ENCODE measurements around the gene TGOLN2. TPM values are rescaled to one million over a fixed set of nuclear protein-coding genes. Genes with fewer than 3 reads are reported as not detected.

TGOLN2 gene
- total and polyA plus RNA-seq, 2 of the 13 experiments (the other 11 are each of a cell fraction or from before 2014, with no cell fraction given), result 99.6 to 155 TPM

DNA sequence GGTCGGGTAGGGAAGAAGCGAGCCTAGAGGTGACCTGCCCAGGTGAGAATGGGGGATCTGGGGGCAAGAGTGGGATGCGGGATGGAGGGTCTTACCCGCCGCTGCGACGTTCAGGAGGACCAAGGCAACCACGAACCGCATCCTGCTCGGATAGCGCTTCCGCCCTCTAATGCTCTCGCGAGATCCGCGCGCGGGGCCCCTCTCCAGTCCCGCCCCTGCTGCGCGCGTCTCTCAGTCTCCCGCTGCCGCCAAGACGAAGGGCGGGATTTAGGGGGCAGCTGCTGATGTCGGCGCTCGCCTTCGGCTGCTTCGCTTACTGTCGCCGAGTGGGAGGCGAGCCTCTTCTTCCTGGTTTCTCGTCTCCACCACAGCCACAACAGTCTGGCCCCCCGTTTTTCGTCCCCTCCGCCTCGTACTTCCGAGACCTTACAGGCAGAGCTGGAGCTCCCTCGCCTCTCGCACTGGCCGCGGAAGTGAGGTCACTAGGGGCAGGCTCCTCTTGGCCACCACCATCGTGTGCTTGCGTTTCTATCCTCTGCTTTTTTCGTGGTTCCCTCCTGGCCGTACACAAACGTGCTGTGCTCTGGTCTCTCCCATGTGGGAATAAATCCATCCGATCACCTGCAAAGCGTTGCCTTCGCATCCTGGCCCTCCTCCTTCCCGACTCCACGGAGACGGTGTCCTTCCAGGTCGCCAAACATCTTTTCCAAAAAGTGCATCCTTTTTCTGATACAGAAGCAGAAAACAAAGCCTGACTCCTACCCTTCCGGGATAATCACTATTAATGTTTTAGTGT, at the start of gene TGOLN2 (continued):
- TF ChIP-seq, protein P1, sequence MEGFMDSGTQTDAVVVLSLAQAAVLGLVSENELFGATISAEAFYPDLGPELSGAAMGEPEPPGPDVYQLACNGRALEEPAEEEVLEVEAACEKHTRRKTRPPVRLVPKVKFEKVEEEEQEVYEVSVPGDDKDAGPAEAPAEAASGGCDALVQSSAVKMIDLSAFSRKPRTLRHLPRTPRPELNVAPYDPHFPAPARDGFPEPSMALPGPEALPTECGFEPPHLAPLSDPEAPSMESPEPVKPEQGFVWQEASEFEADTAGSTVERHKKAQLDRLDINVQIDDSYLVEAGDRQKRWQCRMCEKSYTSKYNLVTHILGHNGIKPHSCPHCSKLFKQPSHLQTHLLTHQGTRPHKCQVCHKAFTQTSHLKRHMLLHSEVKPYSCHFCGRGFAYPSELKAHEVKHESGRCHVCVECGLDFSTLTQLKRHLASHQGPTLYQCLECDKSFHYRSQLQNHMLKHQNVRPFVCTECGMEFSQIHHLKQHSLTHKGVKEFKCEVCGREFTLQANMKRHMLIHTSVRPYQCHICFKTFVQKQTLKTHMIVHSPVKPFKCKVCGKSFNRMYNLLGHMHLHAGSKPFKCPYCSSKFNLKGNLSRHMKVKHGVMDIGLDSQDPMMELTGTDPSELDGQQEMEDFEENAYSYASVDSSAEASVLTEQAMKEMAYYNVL (CRISPR knock-in tag; IDR thresholded peaks at IDR 0.05; ENCODE audit: borderline replicate concordance), result peak; percentile 80; the same call in 1 of the 2 replicates
- TF ChIP-seq ZC3H13 (CRISPR knock-in tag; IDR thresholded peaks at IDR 0.05) (peak; percentile 73; the same call in 1 of the 2 replicates), BORCS8-MEF2B (CRISPR knock-in tag; IDR thresholded peaks at IDR 0.05) (peak; percentile 96), BCL6 (CRISPR knock-in tag; IDR thresholded peaks at IDR 0.05) (peak; percentile 74), NONO (IDR thresholded peaks at IDR 0.05) (no peak), NONO (CRISPR knock-in tag; conservative IDR thresholded peaks at IDR 0.05) (peak; percentile 77), TMF1 (CRISPR knock-in tag; IDR thresholded peaks at IDR 0.05; ENCODE audit: low read depth) (peak; percentile 88; the same call in 1 of the 2 replicates), ZNF530 (CRISPR knock-in tag; IDR thresholded peaks at IDR 0.05; ENCODE audit: low read depth) (no peak), DR1 (CRISPR knock-in tag; IDR thresholded peaks at IDR 0.05) (peak; percentile 97), TOPORS (CRISPR knock-in tag; IDR thresholded peaks at IDR 0.05) (peak; percentile 91), ZSCAN30 (CRISPR knock-in tag; IDR thresholded peaks at IDR 0.05) (0 out of 2 replicates have a peak, but pooled peaks have one; percentile 74), ZNF3 (CRISPR knock-in tag; IDR thresholded peaks at IDR 0.05) (0 out of 2 replicates have a peak, but pooled peaks have one; percentile 52), NFIC (IDR thresholded peaks at IDR 0.05; ENCODE audit: low read length) (peak; percentile 73; the same call in 1 of the 2 replicates)
- TF ChIP-seq, protein P2, sequence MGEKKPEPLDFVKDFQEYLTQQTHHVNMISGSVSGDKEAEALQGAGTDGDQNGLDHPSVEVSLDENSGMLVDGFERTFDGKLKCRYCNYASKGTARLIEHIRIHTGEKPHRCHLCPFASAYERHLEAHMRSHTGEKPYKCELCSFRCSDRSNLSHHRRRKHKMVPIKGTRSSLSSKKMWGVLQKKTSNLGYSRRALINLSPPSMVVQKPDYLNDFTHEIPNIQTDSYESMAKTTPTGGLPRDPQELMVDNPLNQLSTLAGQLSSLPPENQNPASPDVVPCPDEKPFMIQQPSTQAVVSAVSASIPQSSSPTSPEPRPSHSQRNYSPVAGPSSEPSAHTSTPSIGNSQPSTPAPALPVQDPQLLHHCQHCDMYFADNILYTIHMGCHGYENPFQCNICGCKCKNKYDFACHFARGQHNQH (CRISPR knock-in tag; IDR thresholded peaks at IDR 0.05), result peak; percentile 92
- TF ChIP-seq, protein P3, sequence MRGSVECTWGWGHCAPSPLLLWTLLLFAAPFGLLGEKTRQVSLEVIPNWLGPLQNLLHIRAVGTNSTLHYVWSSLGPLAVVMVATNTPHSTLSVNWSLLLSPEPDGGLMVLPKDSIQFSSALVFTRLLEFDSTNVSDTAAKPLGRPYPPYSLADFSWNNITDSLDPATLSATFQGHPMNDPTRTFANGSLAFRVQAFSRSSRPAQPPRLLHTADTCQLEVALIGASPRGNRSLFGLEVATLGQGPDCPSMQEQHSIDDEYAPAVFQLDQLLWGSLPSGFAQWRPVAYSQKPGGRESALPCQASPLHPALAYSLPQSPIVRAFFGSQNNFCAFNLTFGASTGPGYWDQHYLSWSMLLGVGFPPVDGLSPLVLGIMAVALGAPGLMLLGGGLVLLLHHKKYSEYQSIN (CRISPR knock-in tag; IDR thresholded peaks at IDR 0.05; ENCODE audit: borderline replicate concordance), result no peak
- TF ChIP-seq, protein P4, sequence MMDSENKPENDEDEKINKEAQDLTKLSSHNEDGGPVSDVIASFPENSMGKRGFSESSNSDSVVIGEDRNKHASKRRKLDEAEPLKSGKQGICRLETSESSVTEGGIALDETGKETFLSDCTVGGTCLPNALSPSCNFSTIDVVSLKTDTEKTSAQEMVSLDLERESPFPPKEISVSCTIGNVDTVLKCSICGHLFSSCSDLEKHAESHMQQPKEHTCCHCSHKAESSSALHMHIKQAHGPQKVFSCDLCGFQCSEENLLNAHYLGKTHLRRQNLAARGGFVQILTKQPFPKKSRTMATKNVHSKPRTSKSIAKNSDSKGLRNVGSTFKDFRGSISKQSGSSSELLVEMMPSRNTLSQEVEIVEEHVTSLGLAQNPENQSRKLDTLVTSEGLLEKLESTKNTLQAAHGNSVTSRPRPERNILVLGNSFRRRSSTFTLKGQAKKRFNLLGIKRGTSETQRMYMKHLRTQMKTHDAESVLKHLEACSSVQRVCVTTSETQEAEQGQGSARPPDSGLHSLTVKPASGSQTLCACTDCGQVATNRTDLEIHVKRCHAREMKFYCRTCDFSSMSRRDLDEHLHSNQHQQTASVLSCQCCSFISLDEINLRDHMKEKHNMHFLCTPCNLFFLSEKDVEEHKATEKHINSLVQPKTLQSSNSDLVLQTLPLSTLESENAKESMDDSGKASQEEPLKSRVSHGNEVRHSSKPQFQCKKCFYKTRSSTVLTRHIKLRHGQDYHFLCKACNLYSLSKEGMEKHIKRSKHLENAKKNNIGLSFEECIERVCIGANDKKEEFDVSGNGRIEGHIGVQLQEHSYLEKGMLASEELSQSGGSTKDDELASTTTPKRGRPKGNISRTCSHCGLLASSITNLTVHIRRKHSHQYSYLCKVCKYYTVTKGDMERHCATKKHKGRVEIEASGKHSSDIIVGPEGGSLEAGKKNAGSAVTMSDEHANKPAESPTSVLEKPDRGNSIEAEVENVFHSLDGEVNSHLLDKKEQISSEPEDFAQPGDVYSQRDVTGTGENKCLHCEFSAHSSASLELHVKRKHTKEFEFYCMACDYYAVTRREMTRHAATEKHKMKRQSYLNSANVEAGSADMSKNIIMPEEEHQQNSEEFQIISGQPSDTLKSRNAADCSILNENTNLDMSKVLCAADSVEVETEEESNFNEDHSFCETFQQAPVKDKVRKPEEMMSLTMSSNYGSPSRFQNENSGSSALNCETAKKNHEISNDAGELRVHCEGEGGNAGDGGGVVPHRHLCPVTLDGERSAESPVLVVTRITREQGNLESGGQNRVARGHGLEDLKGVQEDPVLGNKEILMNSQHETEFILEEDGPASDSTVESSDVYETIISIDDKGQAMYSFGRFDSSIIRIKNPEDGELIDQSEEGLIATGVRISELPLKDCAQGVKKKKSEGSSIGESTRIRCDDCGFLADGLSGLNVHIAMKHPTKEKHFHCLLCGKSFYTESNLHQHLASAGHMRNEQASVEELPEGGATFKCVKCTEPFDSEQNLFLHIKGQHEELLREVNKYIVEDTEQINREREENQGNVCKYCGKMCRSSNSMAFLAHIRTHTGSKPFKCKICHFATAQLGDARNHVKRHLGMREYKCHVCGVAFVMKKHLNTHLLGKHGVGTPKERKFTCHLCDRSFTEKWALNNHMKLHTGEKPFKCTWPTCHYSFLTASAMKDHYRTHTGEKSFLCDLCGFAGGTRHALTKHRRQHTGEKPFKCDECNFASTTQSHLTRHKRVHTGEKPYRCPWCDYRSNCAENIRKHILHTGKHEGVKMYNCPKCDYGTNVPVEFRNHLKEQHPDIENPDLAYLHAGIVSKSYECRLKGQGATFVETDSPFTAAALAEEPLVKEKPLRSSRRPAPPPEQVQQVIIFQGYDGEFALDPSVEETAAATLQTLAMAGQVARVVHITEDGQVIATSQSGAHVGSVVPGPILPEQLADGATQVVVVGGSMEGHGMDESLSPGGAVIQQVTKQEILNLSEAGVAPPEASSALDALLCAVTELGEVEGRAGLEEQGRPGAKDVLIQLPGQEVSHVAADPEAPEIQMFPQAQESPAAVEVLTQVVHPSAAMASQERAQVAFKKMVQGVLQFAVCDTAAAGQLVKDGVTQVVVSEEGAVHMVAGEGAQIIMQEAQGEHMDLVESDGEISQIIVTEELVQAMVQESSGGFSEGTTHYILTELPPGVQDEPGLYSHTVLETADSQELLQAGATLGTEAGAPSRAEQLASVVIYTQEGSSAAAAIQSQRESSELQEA (CRISPR knock-in tag; IDR thresholded peaks at IDR 0.05; ENCODE audit: not compliant biosample characterization), result peak; percentile 94

Measured in HepG2 (cell line).